H1 (cell line): ENCODE results near the gene SCNN1A. TPM values are rescaled to one million over a fixed set of nuclear protein-coding genes. Genes with fewer than 3 reads are reported as not detected.

Experiments
- CTCF ChIA-PET: fragments of 300-600 bp; sonication (Branson Sonifier 250); formaldehyde crosslinking; loops from one replicate; lab custom pipeline; 2021; ENCODE audit not compliant: partially characterized antibody; lab: Charles Lee
- POLR2A ChIA-PET: fragments of 300-600 bp; sonication (Branson Sonifier 250); formaldehyde crosslinking; loops from one replicate; lab custom pipeline; 2021; ENCODE audit warnings: inconsistent platforms; ENCODE audit not compliant: partially characterized antibody; lab: Charles Lee
- DNase-seq, 2 experiments: peaks; one replicate each; pipeline versions ENCODE4 v3.0.0 to v3.0.0-alpha.2; 2010 to 2022; ENCODE audit warnings: low spot score in 2 of 2, low read depth in 1 of 2, mixed read lengths in 1 of 2
- FAIRE-seq: peaks from 2 replicates; lab custom pipeline; 2011; peaks lifted over from hg19 to GRCh38; lab: Jason Lieb, UNC
- H2AFZ ChIP-seq: 2 replicates; pipeline ENCODE4 v1.8.1; 2012; ENCODE audit warnings: low read length, inconsistent platforms
- H2AK5ac ChIP-seq: 2 replicates; pipeline ENCODE4 v1.6.1; 2013; ENCODE audit warnings: low read depth, low read length
- H2BK120ac ChIP-seq: replicated peaks from 2 replicates; pipeline ENCODE3; 2013; ENCODE audit warnings: low read depth, low read length, inconsistent platforms
- H2BK12ac ChIP-seq: 2 replicates; pipeline ENCODE4 v1.6.1; 2013; ENCODE audit warnings: low read depth, low read length
- H2BK15ac ChIP-seq: 2 replicates; pipeline ENCODE4 v1.6.1; 2013; ENCODE audit warnings: low read length
- H2BK20ac ChIP-seq: 2 replicates; pipeline ENCODE4 v1.6.1; 2013; ENCODE audit warnings: low read length
- H2BK5ac ChIP-seq: 2 replicates; pipeline ENCODE4 v1.6.1; 2013; ENCODE audit warnings: low read depth, low read length
- H3K14ac ChIP-seq: 2 replicates; pipeline ENCODE4 v1.6.1; 2013; ENCODE audit warnings: inconsistent platforms; ENCODE audit not compliant: insufficient read length
- H3K18ac ChIP-seq: 2 replicates; pipeline ENCODE4 v1.6.1; 2013; ENCODE audit warnings: low read length; ENCODE audit errors: extremely low read depth
- H3K23ac ChIP-seq: 2 replicates; pipeline ENCODE4 v1.6.1; 2013; ENCODE audit warnings: inconsistent platforms; ENCODE audit not compliant: insufficient read length
- H3K23me2 ChIP-seq: 2 replicates; pipeline ENCODE4 v1.6.1; 2013; ENCODE audit warnings: low read depth, low read length
- H3K27ac ChIP-seq: 2 replicates; pipeline ENCODE4 v1.6.1; 2011; ENCODE audit warnings: low read depth, low read length, inconsistent platforms
- H3K27me3 ChIP-seq, 4 experiments: replicated peaks in 1 of 4; 1 replicate in 1 of 4; 2 replicates in 3 of 4; pipeline versions ENCODE4 v1.6.1 to v1.8.1; 2011 to 2013; ENCODE audit warnings: low read length in 3 of 4, mild to moderate bottlenecking in 3 of 4, inconsistent platforms in 2 of 4, mixed read lengths in 2 of 4, moderate library complexity in 1 of 4; ENCODE audit not compliant: control insufficient read depth in 3 of 4, insufficient read depth in 3 of 4; ENCODE audit errors: extremely low read depth in 1 of 4
- H3K36me3 ChIP-seq, 4 experiments: 2 replicates each; pipeline versions ENCODE4 v1.6.1 to v1.8.1; 2011 to 2013; ENCODE audit warnings: mild to moderate bottlenecking in 4 of 4, low read length in 3 of 4, moderate library complexity in 2 of 4, control low read depth in 1 of 4, inconsistent platforms in 1 of 4; ENCODE audit not compliant: insufficient read depth in 4 of 4, control insufficient read depth in 2 of 4
- H3K4ac ChIP-seq: replicated peaks from 2 replicates; pipeline ENCODE3; 2013; ENCODE audit warnings: low read length, low read depth, mixed read lengths, inconsistent platforms; ENCODE audit not compliant: insufficient read length
- H3K4me1 ChIP-seq, 4 experiments: replicated peaks in 1 of 4; 1 replicate in 1 of 4; 2 replicates in 3 of 4; pipeline versions ENCODE4 v1.6.1 to v1.8.1; 2011 to 2013; ENCODE audit warnings: low read length in 3 of 4, inconsistent platforms in 2 of 4, mixed read lengths in 1 of 4; ENCODE audit not compliant: insufficient read depth in 4 of 4, control insufficient read depth in 3 of 4
- H3K4me2 ChIP-seq, 2 experiments: 2 replicates each; pipeline versions ENCODE4 v1.6.1 to v1.8.1; 2011 to 2013; ENCODE audit warnings: low read depth in 2 of 2, low read length in 2 of 2, control low read depth in 1 of 2, inconsistent platforms in 1 of 2, mild to moderate bottlenecking in 1 of 2; ENCODE audit not compliant: insufficient read depth in 1 of 2
- H3K4me3 ChIP-seq, 4 experiments: fragments of 200-600, 300-600 bp in 1 of 4; sonication (generic), shearing (Covaris generic), sonication (Bioruptor Twin) in 1 of 4; 2 replicates each; pipeline versions ENCODE4 v1.5.1 to v1.8.1; 2011 to 2016; ENCODE audit warnings: low read length in 4 of 4, low read depth in 3 of 4, control low read depth in 2 of 4, inconsistent platforms in 2 of 4, mild to moderate bottlenecking in 2 of 4, mixed read lengths in 1 of 4, moderate library complexity in 1 of 4; ENCODE audit not compliant: insufficient read depth in 2 of 4; ENCODE audit errors: extremely low read depth in 1 of 4
- H3K56ac ChIP-seq: replicated peaks from 2 replicates; pipeline ENCODE3; 2013; ENCODE audit warnings: low read depth, mild to moderate bottlenecking, mixed read lengths, low read length, inconsistent platforms; ENCODE audit not compliant: insufficient read length
- H3K79me1 ChIP-seq: 2 replicates; pipeline ENCODE4 v1.6.1; 2013; ENCODE audit warnings: low read depth, low read length, control low read depth
- H3K79me2 ChIP-seq, 2 experiments: 2 replicates each; pipeline versions ENCODE4 v1.6.1 to v1.8.1; 2012 to 2013; ENCODE audit warnings: low read length in 2 of 2, mild to moderate bottlenecking in 2 of 2, inconsistent platforms in 1 of 2; ENCODE audit not compliant: insufficient read depth in 2 of 2, control insufficient read depth in 1 of 2
- H3K9ac ChIP-seq, 4 experiments: replicated peaks in 1 of 4; 1 replicate in 1 of 4; 2 replicates in 3 of 4; pipeline versions ENCODE4 v1.6.1 to v1.8.1; 2011 to 2013; ENCODE audit warnings: low read depth in 3 of 4, low read length in 3 of 4, control low read depth in 2 of 4, mild to moderate bottlenecking in 2 of 4, moderate library complexity in 2 of 4, inconsistent platforms in 1 of 4; ENCODE audit errors: extremely low read depth in 1 of 4
- H3K9me3 ChIP-seq, 2 experiments: 2 replicates each; pipeline versions ENCODE4 v1.6.1 to v1.8.1; 2012 to 2013; ENCODE audit warnings: mild to moderate bottlenecking in 2 of 2, moderate library complexity in 2 of 2, control low read depth in 1 of 2, inconsistent platforms in 1 of 2, low read depth in 1 of 2, low read length in 1 of 2, mixed read lengths in 1 of 2; ENCODE audit not compliant: insufficient read depth in 2 of 2
- H4K20me1 ChIP-seq, 2 experiments: replicated peaks in 1 of 2; 2 replicates each; pipeline versions ENCODE3 to v1.8.1; 2011 to 2013; ENCODE audit warnings: inconsistent platforms in 2 of 2, low read length in 2 of 2, mild to moderate bottlenecking in 1 of 2; ENCODE audit not compliant: insufficient read depth in 2 of 2, control insufficient read depth in 1 of 2
- H4K5ac ChIP-seq: 2 replicates; pipeline ENCODE4 v1.6.1; 2013; ENCODE audit warnings: low read length, low read depth, mixed read lengths, inconsistent platforms; ENCODE audit not compliant: insufficient read length
- H4K8ac ChIP-seq: 2 replicates; pipeline ENCODE4 v1.8.0; 2013; ENCODE audit warnings: mild to moderate bottlenecking, moderate library complexity, low read length, inconsistent platforms; ENCODE audit not compliant: insufficient read depth; ENCODE audit errors: extremely low read depth
- H4K91ac ChIP-seq: replicated peaks from 2 replicates; pipeline ENCODE3; 2013; ENCODE audit warnings: low read length, mixed read lengths, inconsistent platforms; ENCODE audit not compliant: insufficient read length
- ASH2L ChIP-seq: fragments of 200-600, 300-600 bp; sonication (generic); IDR thresholded peaks from one replicate; pipeline ENCODE4 v1.7.1; 2017; ENCODE audit warnings: low read length
- BCL11A ChIP-seq, 2 experiments: IDR thresholded peaks; one replicate each; pipeline ENCODE4 v1.6.1; 2011; ENCODE audit warnings: low read depth in 2 of 2, low read length in 2 of 2, mild to moderate bottlenecking in 2 of 2
- E2F6 ChIP-seq: IDR thresholded peaks from 2 replicates; pipeline ENCODE4 v1.6.1; 2012; ENCODE audit warnings: inconsistent platforms
- KDM5A ChIP-seq: fragments of 200-600 bp; IDR thresholded peaks from 2 replicates; pipeline ENCODE4 v1.7.1; 2012; ENCODE audit warnings: mild to moderate bottlenecking, low read length, inconsistent platforms, mixed read lengths
- MAFK ChIP-seq: IDR thresholded peaks from 2 replicates; pipeline ENCODE4 v1.6.1; 2012; ENCODE audit warnings: low read depth, mild to moderate bottlenecking, improper control_type of control experiment, low read length
- POLR2A ChIP-seq, 2 experiments: IDR thresholded peaks; 1 replicate in 1 of 2; 2 replicates in 1 of 2; pipeline ENCODE4 v1.6.1; 2011; ENCODE audit warnings: low read depth in 2 of 2, low read length in 2 of 2, mild to moderate bottlenecking in 2 of 2; ENCODE audit errors: control extremely low read depth in 1 of 2
- POU5F1 ChIP-seq: IDR thresholded peaks from 2 replicates; pipeline ENCODE4 v1.6.1; 2011; ENCODE audit warnings: low read depth, mild to moderate bottlenecking, low read length, moderate library complexity
- SIRT6 ChIP-seq: IDR thresholded peaks from one replicate; pipeline ENCODE4 v1.7.1; 2012; ENCODE audit warnings: low read length, inconsistent platforms
- TAF1 ChIP-seq: IDR thresholded peaks from 2 replicates; pipeline ENCODE4 v1.6.1; 2011; ENCODE audit warnings: mild to moderate bottlenecking, low read depth, low read length
- TEAD4 ChIP-seq: IDR thresholded peaks from 2 replicates; pipeline ENCODE4 v1.6.1; 2012; ENCODE audit warnings: low read depth, low read length, inconsistent platforms, mixed read lengths
- WGBS, 2 experiments: shearing (Covaris generic) in 1 of 2; methylation state at CpG; one replicate each; pipeline versions ENCODE4 v1.1.6 to v1.1.7; 2013 to 2015; ENCODE audit warnings: low lambda C conversion rate in 2 of 2, mixed read lengths in 2 of 2, inconsistent platforms in 1 of 2, low coverage in 1 of 2, missing lambda C conversion rate in 1 of 2; ENCODE audit not compliant: insufficient replicate concordance in 2 of 2, insufficient coverage in 1 of 2, insufficient read length in 1 of 2; ENCODE audit errors: extremely low coverage in 1 of 2, missing lambda C conversion rate in 1 of 2; 5-methylcytosine and 5-hydroxymethylcytosine counted together
- polyA plus RNA-seq, 7 experiments: library from polyadenylated mRNA; depleted of rRNA in 3 of 7; stranded (reverse) in 5 of 7; unstranded in 2 of 7; fragments of >200 nt in 5 of 7; fragments of 200-250 nt in 2 of 7; gene quantifications; 1 replicate in 5 of 7; 2 replicates in 1 of 7; 4 replicates in 1 of 7; pipeline versions ENCODE4 v1.2.1 to v1.2.3, GENCODE V29; 2011 to 2013; ENCODE audit warnings: missing spikeins in 2 of 7, mixed read lengths in 2 of 7
- total RNA-seq: library from RNA; stranded (reverse); fragmentation: NEBNext Ultra II Directional; extraction: Animal tissue kit (Norgen Biotek cat#: 25700); gene quantifications from 2 replicates; pipeline ENCODE4 v1.2.1, GENCODE V29; 2021

SCNN1A gene
- total and polyA plus RNA-seq, 2 of the 8 experiments (the other 6 are each of a cell fraction or from before 2014, with no cell fraction given): 85.5 to 156 TPM

- Histone ChIP-seq H3K4me1 (peaks cover 4 to 25% (median 20%) of the 10 kb centered on the region in 4 experiments), H3K4me2 (no peak overlapping the region; a peak in 1 of 4 replicates), H2BK5ac (peak overlapping the region; percentile 41), H2BK15ac (0 out of 2 replicates have a peak overlapping the region, but pooled peaks have one; percentile 9), H3K27me3 (peaks cover 0 to 4% (median 2%) of the 10 kb centered on the region in 4 experiments; a peak in 4 of 7 replicates), H3K79me2 (no peaks in the 10 kb centered on the region), H3K36me3 (peaks cover 3 to 18% (median 9%) of the 10 kb centered on the region in 4 experiments; a peak in 5 of 8 replicates), H3K4me3 (no peak overlapping the region), H3K79me1 (no peaks in the 10 kb centered on the region), H4K8ac (0 out of 2 replicates have a peak overlapping the region, but pooled peaks have one; percentile 29), H3K56ac (no peak overlapping the region), H3K27ac (no peak overlapping the region), H3K23me2 (peaks cover 6% of the 10 kb centered on the region; the same call in 1 of the 2 replicates), H3K4ac (peak overlapping the region; percentile 15), H4K20me1 (peaks cover 0 to 2% of the 10 kb centered on the region in 2 experiments), H2BK12ac (peak overlapping the region; percentile 90; the same call in 1 of the 2 replicates), H3K9me3 (no peaks in the 10 kb centered on the region), H4K91ac (peak overlapping the region; percentile 82), H4K5ac (peak overlapping the region; percentile 5), H3K9ac (no peak overlapping the region; a peak in 1 of 7 replicates), H2BK20ac (no peak overlapping the region), H3K14ac (no peak overlapping the region), H3K18ac (peak overlapping the region; percentile 62; the same call in 1 of the 2 replicates), H2AFZ (no peak overlapping the region), H2AK5ac (0 out of 2 replicates have a peak overlapping the region, but pooled peaks have one; percentile 25), H2BK120ac (no peak overlapping the region), H3K23ac (no peak overlapping the region)
- DNase-seq: no peak
- WGBS, 2 experiments: 90% methylated on average over 14 of the region's 14 CpGs; no CpG with 5 or more reads in 1 of the 2 experiments
- FAIRE-seq: no peak
- ChIA-PET CTCF (interaction anchor here (0.6 to 3.8 kb wide), 6 partner anchors 13 to 152 kb away, joined by 3 to 20 read pairs (median 5); no protein-coding TSS in a partner anchor), POLR2A (interaction anchor here (0.8 to 3.8 kb wide), 8 partner anchors 9 to 256 kb away, joined by 3 to 24 read pairs (median 3); partner anchors contain the start of gene GAPDH)
- no peak for TF ChIP-seq MAFK
- TF ChIP-seq TAF1: no peak
- no peak for TF ChIP-seq E2F6
- no peak for TF ChIP-seq POLR2A (IDR thresholded peaks at IDR 0.05; ENCODE audit: control extremely low read depth in 1 of 2, low read depth in 2 of 2, low read length in 2 of 2)
- TF ChIP-seq TEAD4: no peak
- no peak for TF ChIP-seq BCL11A (IDR thresholded peaks at IDR 0.05; ENCODE audit: low read depth in 2 of 2, low read length in 2 of 2)
- TF ChIP-seq ASH2L: no peak
- no peak for TF ChIP-seq KDM5A
- no peak for TF ChIP-seq SIRT6
- TF ChIP-seq POU5F1: no peak
Observed at GRCh38 chr12:6313326-6313940, 61.9 kb downstream of the SCNN1A start.
